Measurements from ENCODE around the gene ADSL.

The ADSL gene

GRCh38 chr22:40391417-40391816 is 45.1 kb downstream of the ADSL start:
- TF ChIP-seq CTCF (IDR thresholded peaks at IDR 0.05; ENCODE audit: insufficient read depth, low read depth, low read length, missing control alignments), result no peak
- DNase-seq (ENCODE audit: low read depth), result no peak
- H3K4me3 ChIP-seq (ENCODE audit: low read length), result no peak overlapping the region

DNA sequence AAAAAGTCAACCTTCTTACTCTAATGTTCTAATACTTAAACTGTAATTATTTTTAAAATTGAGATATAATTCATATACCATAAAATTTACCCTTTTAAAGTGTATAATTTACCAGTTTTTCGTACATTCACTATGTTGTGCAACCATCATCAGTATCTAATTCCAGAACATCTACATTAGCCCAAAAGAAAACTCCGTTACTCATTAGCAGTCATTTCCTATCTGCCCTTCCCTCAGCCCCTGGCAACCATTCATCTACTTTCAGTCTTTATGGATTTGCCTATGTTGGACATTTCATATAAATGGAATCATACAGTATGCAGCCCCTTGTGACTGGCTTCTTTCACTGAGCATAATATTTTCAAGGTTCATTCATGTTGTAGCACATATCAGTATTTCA is 46.3 kb downstream of the ADSL start:
- TF ChIP-seq CTCF (IDR thresholded peaks at IDR 0.05; ENCODE audit: insufficient read depth, low read depth, low read length, missing control alignments), result no peak
- DNase-seq (ENCODE audit: low read depth), result no peak
- H3K4me3 ChIP-seq (ENCODE audit: low read length), result no peak overlapping the region

- no peak for TF ChIP-seq CTCF (IDR thresholded peaks at IDR 0.05; ENCODE audit: insufficient read depth, low read depth, low read length, missing control alignments)
- DNase-seq (ENCODE audit: low read depth), result no peak
- H3K4me3 ChIP-seq (ENCODE audit: low read length), result no peak overlapping the region
These were observed 48.3 kb downstream of the ADSL start for GRCh38 chr22:40394607-40395006.

GRCh38 chr22:40395607-40396006 is 49.3 kb downstream of the ADSL start:
- no peak for TF ChIP-seq CTCF (IDR thresholded peaks at IDR 0.05; ENCODE audit: insufficient read depth, low read depth, low read length, missing control alignments)
- no peak for DNase-seq (ENCODE audit: low read depth)

GRCh38 chr22:40396882-40397281 is 50.6 kb downstream of the ADSL start:
- DNase-seq (ENCODE audit: low read depth), result peak; percentile 97
- TF ChIP-seq CTCF (IDR thresholded peaks at IDR 0.05; ENCODE audit: insufficient read depth, low read depth, low read length, missing control alignments), result no peak
- no peak overlapping the region for H3K4me3 ChIP-seq (ENCODE audit: low read length)

More at GRCh38 chr22:40395607-40396006, 49.3 kb downstream of the ADSL start:
- no peak overlapping the region for H3K4me3 ChIP-seq (ENCODE audit: low read length)

GRCh38 chr22:40397396-40397795 is 51.1 kb downstream of the ADSL start:
- DNase-seq (ENCODE audit: low read depth), result no peak
- no peak for TF ChIP-seq CTCF (IDR thresholded peaks at IDR 0.05; ENCODE audit: insufficient read depth, low read depth, low read length, missing control alignments)
- H3K4me3 ChIP-seq (ENCODE audit: low read length), result no peak overlapping the region

DNA sequence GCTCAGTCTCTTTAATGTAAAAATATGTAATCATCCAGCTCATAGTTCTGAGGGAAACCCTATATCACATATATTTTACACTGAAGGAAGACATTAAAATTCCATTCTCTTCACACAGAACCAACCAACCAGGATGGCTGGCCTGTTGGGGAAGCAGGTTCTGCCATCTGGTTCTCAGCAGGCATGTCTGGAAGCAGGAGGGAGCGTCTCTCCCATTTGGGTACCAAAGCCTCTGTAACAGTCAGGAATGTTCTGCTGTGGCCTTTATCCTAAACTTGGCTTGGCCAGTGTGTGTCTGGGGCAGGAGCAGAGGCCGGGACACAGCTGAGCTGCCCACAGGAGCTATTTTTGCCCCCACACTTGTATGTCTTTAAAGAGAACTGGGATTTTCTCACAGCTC is 53.3 kb downstream of the ADSL start:
- TF ChIP-seq CTCF (IDR thresholded peaks at IDR 0.05; ENCODE audit: insufficient read depth, low read depth, low read length, missing control alignments), result no peak
- H3K4me3 ChIP-seq (ENCODE audit: low read length), result no peak overlapping the region
- DNase-seq (ENCODE audit: low read depth), result no peak

All from epithelial cell of esophagus (primary cell).